ENCODE measurements around the gene NUP205. TPM values are rescaled to one million over a fixed set of nuclear protein-coding genes. Genes with fewer than 3 reads are reported as not detected.

Gene NUP205
- total and polyA plus RNA-seq, 2 of the 13 experiments (the other 11 are each of a cell fraction or from before 2014, with no cell fraction given), result 46.2 to 87.2 TPM

DNA sequence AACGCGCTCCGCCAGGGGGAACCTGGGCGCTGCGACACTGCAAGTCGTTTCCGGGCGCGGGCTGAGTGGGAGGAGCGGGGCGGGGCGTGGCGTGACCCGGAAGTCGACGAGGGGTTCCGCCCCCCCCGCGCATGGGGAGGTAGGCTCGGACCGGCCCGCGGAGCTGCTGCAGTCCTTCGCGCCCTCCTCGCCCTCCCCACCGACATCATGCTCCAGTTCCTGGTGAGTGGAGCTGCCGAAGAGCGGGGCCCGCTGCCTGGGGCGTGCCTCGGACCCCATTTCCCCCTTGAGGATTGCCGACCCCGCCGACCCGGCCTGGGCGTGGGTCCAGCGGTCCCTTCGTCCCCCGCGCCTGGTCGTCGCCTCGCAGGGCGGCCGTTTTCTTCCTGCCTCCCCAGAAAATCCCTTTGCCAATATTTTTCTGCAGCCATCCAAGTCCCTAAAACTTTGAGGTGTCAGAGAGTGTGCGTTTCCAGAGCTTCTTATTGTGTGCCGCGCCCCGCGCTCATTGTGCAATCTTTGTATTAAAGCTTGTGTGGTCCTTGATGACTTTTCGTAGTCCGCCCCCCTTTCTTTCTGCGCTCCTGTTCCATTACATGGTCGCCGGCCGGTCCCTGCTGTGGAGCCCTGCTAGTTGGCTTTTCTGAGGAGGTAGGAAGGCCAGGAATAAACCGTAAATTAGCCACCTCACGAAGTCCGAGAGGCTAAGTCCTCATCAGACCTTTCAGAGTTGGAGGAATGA, 104.8 kb downstream of the NUP205 start, which contains the start of gene STMP1 (continued):
- TF ChIP-seq ZNF782 (CRISPR knock-in tag; IDR thresholded peaks at IDR 0.05; ENCODE audit: borderline replicate concordance), result no peak
- no peak; the same call in 1 of the 2 replicates for TF ChIP-seq CREBL2 (CRISPR knock-in tag; IDR thresholded peaks at IDR 0.05; ENCODE audit: borderline replicate concordance)
- TF ChIP-seq MAX (IDR thresholded peaks at IDR 0.05), result peak; percentile 84
- TF ChIP-seq ZNF282 (IDR thresholded peaks at IDR 0.05; ENCODE audit: partially characterized antibody), result no peak
- no peak for TF ChIP-seq ZNF576 (CRISPR knock-in tag; IDR thresholded peaks at IDR 0.05)
- peak; percentile 66; the same call in 1 of the 2 replicates for TF ChIP-seq PITX1 (CRISPR knock-in tag; IDR thresholded peaks at IDR 0.05)
- TF ChIP-seq RFX1 (IDR thresholded peaks at IDR 0.05), result no peak
- TF ChIP-seq CHCHD3 (CRISPR knock-in tag; IDR thresholded peaks at IDR 0.05), result no peak
- no peak for TF ChIP-seq PAWR (CRISPR knock-in tag; IDR thresholded peaks at IDR 0.05; ENCODE audit: borderline replicate concordance)
- TF ChIP-seq SRSF1 (optimal IDR thresholded peaks at IDR 0.05; ENCODE audit: low read depth, low read length), result peak; percentile 94
- 0 out of 2 replicates have a peak, but pooled peaks have one; percentile 53 for TF ChIP-seq IRF2 (CRISPR knock-in tag; IDR thresholded peaks at IDR 0.05)
- TF ChIP-seq, protein P1, sequence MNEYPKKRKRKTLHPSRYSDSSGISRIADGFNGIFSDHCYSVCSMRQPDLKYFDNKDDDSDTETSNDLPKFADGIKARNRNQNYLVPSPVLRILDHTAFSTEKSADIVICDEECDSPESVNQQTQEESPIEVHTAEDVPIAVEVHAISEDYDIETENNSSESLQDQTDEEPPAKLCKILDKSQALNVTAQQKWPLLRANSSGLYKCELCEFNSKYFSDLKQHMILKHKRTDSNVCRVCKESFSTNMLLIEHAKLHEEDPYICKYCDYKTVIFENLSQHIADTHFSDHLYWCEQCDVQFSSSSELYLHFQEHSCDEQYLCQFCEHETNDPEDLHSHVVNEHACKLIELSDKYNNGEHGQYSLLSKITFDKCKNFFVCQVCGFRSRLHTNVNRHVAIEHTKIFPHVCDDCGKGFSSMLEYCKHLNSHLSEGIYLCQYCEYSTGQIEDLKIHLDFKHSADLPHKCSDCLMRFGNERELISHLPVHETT (CRISPR knock-in tag; conservative IDR thresholded peaks at IDR 0.05), result peak; percentile 43
- no peak; the same call in 1 of the 2 replicates for TF ChIP-seq ZNF589 (CRISPR knock-in tag; conservative IDR thresholded peaks at IDR 0.05)

Measured in HepG2 (cell line).